Measurements from ENCODE around the gene QSOX1.
A peak's percentile ranks its signal among the peaks of the same experiment; 100 is the strongest.

QSOX1 gene

GRCh38 chr1:180177931-180178330, 23.3 kb downstream of the QSOX1 start:
- Histone ChIP-seq H3K36me3 (ENCODE audit: insufficient read depth, insufficient read length, low read length) (peaks cover 17% of the 10 kb centered on the region), H3K4me3 (ENCODE audit: insufficient read length, low read depth) (no peak overlapping the region), H3K4me1 (ENCODE audit: insufficient read depth, insufficient read length) (peaks cover 5% of the 10 kb centered on the region), H3K27me3 (ENCODE audit: insufficient read depth, insufficient read length) (no peaks in the 10 kb centered on the region), H3K9ac (ENCODE audit: insufficient read length, low read depth) (no peak overlapping the region), H3K9me3 (ENCODE audit: insufficient read depth, low read length) (no peaks in the 10 kb centered on the region)
- no peak for DNase-seq (ENCODE audit: low read depth, low spot score)
- TF ChIP-seq YY1 (IDR thresholded peaks at IDR 0.05; ENCODE audit: insufficient read depth, insufficient read length) (no peak), ZNF274 (IDR thresholded peaks at IDR 0.05; ENCODE audit: low read depth, low read length) (no peak), SUZ12 (IDR thresholded peaks at IDR 0.05; ENCODE audit: extremely low read depth, insufficient read depth, insufficient read length) (no peak)

GRCh38 chr1:180178511-180179161, 24.0 kb downstream of the QSOX1 start:
- no peak for DNase-seq (ENCODE audit: low read depth, low spot score)
- no peak overlapping the region for H3K9ac ChIP-seq (ENCODE audit: insufficient read length, low read depth)
- peaks cover 17% of the 10 kb centered on the region for H3K36me3 ChIP-seq (ENCODE audit: insufficient read depth, insufficient read length, low read length)
- peaks cover 5% of the 10 kb centered on the region for H3K4me1 ChIP-seq (ENCODE audit: insufficient read depth, insufficient read length)
- no peak overlapping the region for H3K4me3 ChIP-seq (ENCODE audit: insufficient read length, low read depth)
- H3K27me3 ChIP-seq (ENCODE audit: insufficient read depth, insufficient read length), result no peaks in the 10 kb centered on the region
- no peaks in the 10 kb centered on the region for H3K9me3 ChIP-seq (ENCODE audit: insufficient read depth, low read length)
- TF ChIP-seq YY1 (IDR thresholded peaks at IDR 0.05; ENCODE audit: insufficient read depth, insufficient read length), result no peak
- TF ChIP-seq SUZ12 (IDR thresholded peaks at IDR 0.05; ENCODE audit: extremely low read depth, insufficient read depth, insufficient read length), result no peak
- no peak for TF ChIP-seq ZNF274 (IDR thresholded peaks at IDR 0.05; ENCODE audit: low read depth, low read length)

GRCh38 chr1:180179162-180179957, 24.7 kb downstream of the QSOX1 start:
- H3K4me3 ChIP-seq (ENCODE audit: insufficient read length, low read depth), result no peak overlapping the region
- peaks cover 5% of the 10 kb centered on the region for H3K4me1 ChIP-seq (ENCODE audit: insufficient read depth, insufficient read length)
- TF ChIP-seq ZNF274 (IDR thresholded peaks at IDR 0.05; ENCODE audit: low read depth, low read length) (no peak), YY1 (IDR thresholded peaks at IDR 0.05; ENCODE audit: insufficient read depth, insufficient read length) (no peak), SUZ12 (IDR thresholded peaks at IDR 0.05; ENCODE audit: extremely low read depth, insufficient read depth, insufficient read length) (no peak)
- no peak for DNase-seq (ENCODE audit: low read depth, low spot score)
- peaks cover 17% of the 10 kb centered on the region for H3K36me3 ChIP-seq (ENCODE audit: insufficient read depth, insufficient read length, low read length)
- no peaks in the 10 kb centered on the region for H3K9me3 ChIP-seq (ENCODE audit: insufficient read depth, low read length)
- H3K27me3 ChIP-seq (ENCODE audit: insufficient read depth, insufficient read length), result no peaks in the 10 kb centered on the region
- no peak overlapping the region for H3K9ac ChIP-seq (ENCODE audit: insufficient read length, low read depth)

- TF ChIP-seq SUZ12 (IDR thresholded peaks at IDR 0.05; ENCODE audit: extremely low read depth, insufficient read depth, insufficient read length) (no peak), YY1 (IDR thresholded peaks at IDR 0.05; ENCODE audit: insufficient read depth, insufficient read length) (no peak), ZNF274 (IDR thresholded peaks at IDR 0.05; ENCODE audit: low read depth, low read length) (no peak)
- H3K9ac ChIP-seq (ENCODE audit: insufficient read length, low read depth), result no peak overlapping the region
- DNase-seq (ENCODE audit: low read depth, low spot score), result peak; percentile 43
- H3K4me1 ChIP-seq (ENCODE audit: insufficient read depth, insufficient read length), result peaks cover 5% of the 10 kb centered on the region
- no peaks in the 10 kb centered on the region for H3K9me3 ChIP-seq (ENCODE audit: insufficient read depth, low read length)
- H3K36me3 ChIP-seq (ENCODE audit: insufficient read depth, insufficient read length, low read length), result peaks cover 26% of the 10 kb centered on the region
- no peak overlapping the region for H3K4me3 ChIP-seq (ENCODE audit: insufficient read length, low read depth)
- H3K27me3 ChIP-seq (ENCODE audit: insufficient read depth, insufficient read length), result no peaks in the 10 kb centered on the region
These were observed 26.4 kb downstream of the QSOX1 start for GRCh38 chr1:180181048-180181447.

GRCh38 chr1:180181996-180182642, 27.4 kb downstream of the QSOX1 start:
- H3K9me3 ChIP-seq (ENCODE audit: insufficient read depth, low read length), result no peaks in the 10 kb centered on the region
- H3K4me3 ChIP-seq (ENCODE audit: insufficient read length, low read depth), result no peak overlapping the region
- H3K4me1 ChIP-seq (ENCODE audit: insufficient read depth, insufficient read length), result peaks cover 5% of the 10 kb centered on the region
- DNase-seq (ENCODE audit: low read depth, low spot score), result no peak
- H3K27me3 ChIP-seq (ENCODE audit: insufficient read depth, insufficient read length), result no peaks in the 10 kb centered on the region
- no peak for TF ChIP-seq ZNF274 (IDR thresholded peaks at IDR 0.05; ENCODE audit: low read depth, low read length)
- TF ChIP-seq SUZ12 (IDR thresholded peaks at IDR 0.05; ENCODE audit: extremely low read depth, insufficient read depth, insufficient read length), result no peak
- TF ChIP-seq YY1 (IDR thresholded peaks at IDR 0.05; ENCODE audit: insufficient read depth, insufficient read length), result no peak
- H3K36me3 ChIP-seq (ENCODE audit: insufficient read depth, insufficient read length, low read length), result peaks cover 29% of the 10 kb centered on the region
- H3K9ac ChIP-seq (ENCODE audit: insufficient read length, low read depth), result no peak overlapping the region

GRCh38 chr1:180182643-180183311, 28.1 kb downstream of the QSOX1 start:
- Histone ChIP-seq H3K4me3 (ENCODE audit: insufficient read length, low read depth) (no peak overlapping the region), H3K36me3 (ENCODE audit: insufficient read depth, insufficient read length, low read length) (peaks cover 29% of the 10 kb centered on the region), H3K4me1 (ENCODE audit: insufficient read depth, insufficient read length) (peaks cover 5% of the 10 kb centered on the region), H3K9me3 (ENCODE audit: insufficient read depth, low read length) (no peaks in the 10 kb centered on the region), H3K9ac (ENCODE audit: insufficient read length, low read depth) (no peak overlapping the region), H3K27me3 (ENCODE audit: insufficient read depth, insufficient read length) (no peaks in the 10 kb centered on the region)
- no peak for DNase-seq (ENCODE audit: low read depth, low spot score)
- TF ChIP-seq YY1 (IDR thresholded peaks at IDR 0.05; ENCODE audit: insufficient read depth, insufficient read length) (no peak), SUZ12 (IDR thresholded peaks at IDR 0.05; ENCODE audit: extremely low read depth, insufficient read depth, insufficient read length) (no peak), ZNF274 (IDR thresholded peaks at IDR 0.05; ENCODE audit: low read depth, low read length) (no peak)
